Osteocyte (in vitro differentiated cells): ENCODE data around the gene NCOA7. TPM values are rescaled to one million over a fixed set of nuclear protein-coding genes. Genes with fewer than 3 reads are reported as not detected.

Experiments used
- DNase-seq: peaks from one replicate; pipeline ENCODE4 v3.0.0; 2021; ENCODE audit warnings: mixed read lengths; ENCODE audit not compliant: unreplicated experiment; ENCODE audit errors: extremely low spot score
- H3K27ac Mint-ChIP-seq: one replicate; pipeline ENCODE4 v1.8.0; 2021; ENCODE audit warnings: mild to moderate bottlenecking, mixed read lengths; ENCODE audit not compliant: unreplicated experiment
- H3K27me3 Mint-ChIP-seq: one replicate; pipeline ENCODE4 v1.8.0; 2021; ENCODE audit warnings: mixed read lengths; ENCODE audit not compliant: unreplicated experiment
- H3K36me3 Mint-ChIP-seq: one replicate; pipeline ENCODE4 v1.8.0; 2021; ENCODE audit warnings: mixed read lengths; ENCODE audit not compliant: unreplicated experiment
- H3K4me1 Mint-ChIP-seq: one replicate; pipeline ENCODE4 v1.8.0; 2021; ENCODE audit warnings: mixed read lengths; ENCODE audit not compliant: unreplicated experiment
- H3K4me3 Mint-ChIP-seq: one replicate; pipeline ENCODE4 v1.8.0; 2021; ENCODE audit warnings: mild to moderate bottlenecking, moderate library complexity, mixed read lengths; ENCODE audit not compliant: unreplicated experiment
- H3K9me3 Mint-ChIP-seq: one replicate; pipeline ENCODE4 v1.8.0; 2021; ENCODE audit warnings: mixed read lengths; ENCODE audit not compliant: unreplicated experiment
- total RNA-seq: library from RNA; stranded (reverse); gene quantifications from 2 replicates; pipeline ENCODE4 v1.2.1, GENCODE V29; 2021
- TF ChIP-seq, protein P1 (sequence below): fragments of 200-600 bp; sonication (generic); IDR thresholded peaks from 2 replicates; pipeline ENCODE4 v1.5.0; 2021; ENCODE audit warnings: antibody characterized with exemption, mild to moderate bottlenecking, moderate library complexity

Gene NCOA7
- total RNA-seq, 1 donor from 2014 or later = 65.7 TPM

GRCh38 chr6:125824946-125825771 lies 34.4 kb downstream of the NCOA7 start:
- Mint-ChIP-seq H3K36me3 (peaks cover 32% of the 10 kb centered on the region), H3K27ac (no peak overlapping the region), H3K4me3 (no peak overlapping the region), H3K4me1 (peaks cover 2% of the 10 kb centered on the region), H3K9me3 (no peaks in the 10 kb centered on the region), H3K27me3 (no peaks in the 10 kb centered on the region)
- TF ChIP-seq, protein P1, sequence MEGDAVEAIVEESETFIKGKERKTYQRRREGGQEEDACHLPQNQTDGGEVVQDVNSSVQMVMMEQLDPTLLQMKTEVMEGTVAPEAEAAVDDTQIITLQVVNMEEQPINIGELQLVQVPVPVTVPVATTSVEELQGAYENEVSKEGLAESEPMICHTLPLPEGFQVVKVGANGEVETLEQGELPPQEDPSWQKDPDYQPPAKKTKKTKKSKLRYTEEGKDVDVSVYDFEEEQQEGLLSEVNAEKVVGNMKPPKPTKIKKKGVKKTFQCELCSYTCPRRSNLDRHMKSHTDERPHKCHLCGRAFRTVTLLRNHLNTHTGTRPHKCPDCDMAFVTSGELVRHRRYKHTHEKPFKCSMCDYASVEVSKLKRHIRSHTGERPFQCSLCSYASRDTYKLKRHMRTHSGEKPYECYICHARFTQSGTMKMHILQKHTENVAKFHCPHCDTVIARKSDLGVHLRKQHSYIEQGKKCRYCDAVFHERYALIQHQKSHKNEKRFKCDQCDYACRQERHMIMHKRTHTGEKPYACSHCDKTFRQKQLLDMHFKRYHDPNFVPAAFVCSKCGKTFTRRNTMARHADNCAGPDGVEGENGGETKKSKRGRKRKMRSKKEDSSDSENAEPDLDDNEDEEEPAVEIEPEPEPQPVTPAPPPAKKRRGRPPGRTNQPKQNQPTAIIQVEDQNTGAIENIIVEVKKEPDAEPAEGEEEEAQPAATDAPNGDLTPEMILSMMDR = no peak
- no peak for DNase-seq

GRCh38 chr6:125826695-125827463 lies 36.1 kb downstream of the NCOA7 start:
- no peak overlapping the region for H3K27ac Mint-ChIP-seq
- TF ChIP-seq, protein P1 = no peak
- no peaks in the 10 kb centered on the region for H3K9me3 Mint-ChIP-seq
- H3K27me3 Mint-ChIP-seq = no peaks in the 10 kb centered on the region
- H3K36me3 Mint-ChIP-seq = peaks cover 27% of the 10 kb centered on the region
- H3K4me1 Mint-ChIP-seq = peaks cover 2% of the 10 kb centered on the region
- no peak for DNase-seq
- H3K4me3 Mint-ChIP-seq = no peak overlapping the region

DNA sequence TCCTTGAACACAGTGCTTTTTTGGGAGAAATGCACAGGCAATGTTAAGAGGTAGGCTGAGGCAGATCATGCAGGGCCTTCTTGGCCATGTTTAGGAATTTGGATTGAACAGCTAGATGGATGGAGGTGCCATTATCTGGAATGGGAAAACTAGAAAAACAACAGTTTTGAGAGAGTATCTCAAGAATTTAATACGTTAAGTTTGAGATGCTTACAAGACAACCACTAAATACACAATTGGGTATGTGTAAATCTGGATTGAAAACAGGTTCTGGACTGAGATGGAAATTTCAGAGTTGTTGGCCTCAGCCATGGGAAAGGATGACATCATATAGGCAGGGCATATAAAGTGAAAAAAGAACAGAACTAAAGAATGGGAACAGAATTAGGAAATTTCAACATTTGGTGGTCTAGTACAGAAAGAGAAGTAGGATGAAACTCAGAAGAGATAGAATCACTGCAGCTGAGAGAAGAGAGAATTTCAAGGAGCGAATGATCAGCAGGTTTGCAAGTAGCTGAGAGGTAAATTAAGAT lies 37.1 kb downstream of the NCOA7 start:
- Mint-ChIP-seq H3K27me3 (no peaks in the 10 kb centered on the region), H3K36me3 (peaks cover 22% of the 10 kb centered on the region), H3K4me1 (peaks cover 2% of the 10 kb centered on the region), H3K9me3 (no peaks in the 10 kb centered on the region), H3K4me3 (no peak overlapping the region), H3K27ac (no peak overlapping the region)
- TF ChIP-seq, protein P1 = no peak
- DNase-seq = no peak

GRCh38 chr6:125828476-125829039 lies 37.8 kb downstream of the NCOA7 start:
- TF ChIP-seq, protein P1 = no peak
- Mint-ChIP-seq H3K4me1 (peaks cover 5% of the 10 kb centered on the region), H3K36me3 (peaks cover 22% of the 10 kb centered on the region), H3K9me3 (no peaks in the 10 kb centered on the region), H3K4me3 (no peak overlapping the region), H3K27me3 (no peaks in the 10 kb centered on the region), H3K27ac (no peak overlapping the region)
- DNase-seq = no peak
